Stromal cell of bone marrow (primary cell): ENCODE measurements around the gene EYA2.

Source experiments
- DNase-seq: peaks from one replicate; pipeline ENCODE4 v3.0.0-alpha.2; 2012; ENCODE audit warnings: low read depth

The EYA2 gene

GRCh38 chr20:47036091-47036870, 141.6 kb downstream of the EYA2 start:
- DNase-seq, result no peak

- DNase-seq, result no peak
These were observed 144.2 kb downstream of the EYA2 start for GRCh38 chr20:47038566-47039560.

GRCh38 chr20:47040506-47041125, 146.0 kb downstream of the EYA2 start:
- no peak for DNase-seq

- DNase-seq, result no peak
These were observed 146.8 kb downstream of the EYA2 start for GRCh38 chr20:47041396-47041899.

GRCh38 chr20:47042464-47042863, 147.8 kb downstream of the EYA2 start:
- DNase-seq, result no peak

GRCh38 chr20:47043086-47043485, 148.4 kb downstream of the EYA2 start:
- DNase-seq, result no peak

- DNase-seq, result no peak
These were observed 150.3 kb downstream of the EYA2 start for GRCh38 chr20:47044938-47045337.

GRCh38 chr20:47048054-47048453, 153.4 kb downstream of the EYA2 start:
- no peak for DNase-seq

- no peak for DNase-seq
These were observed 155.1 kb downstream of the EYA2 start for GRCh38 chr20:47049771-47050170.

GRCh38 chr20:47050996-47051395, 156.4 kb downstream of the EYA2 start:
- DNase-seq, result no peak

- no peak for DNase-seq
These were observed 157.4 kb downstream of the EYA2 start for GRCh38 chr20:47051936-47052526.

- DNase-seq, result no peak
These were observed 159.9 kb downstream of the EYA2 start for GRCh38 chr20:47054506-47054905.

- DNase-seq, result no peak
These were observed 160.3 kb downstream of the EYA2 start for GRCh38 chr20:47054945-47055344.

GRCh38 chr20:47055699-47056369, 161.2 kb downstream of the EYA2 start:
- DNase-seq, result no peak

- DNase-seq, result no peak
These were observed 163.0 kb downstream of the EYA2 start for GRCh38 chr20:47057661-47058060.

- no peak for DNase-seq
These were observed 163.6 kb downstream of the EYA2 start for GRCh38 chr20:47058236-47058635.

- DNase-seq, result no peak
These were observed 164.9 kb downstream of the EYA2 start for GRCh38 chr20:47059536-47059935.

- DNase-seq, result no peak
These were observed 166.9 kb downstream of the EYA2 start for GRCh38 chr20:47061549-47061948.

- DNase-seq, result no peak
These were observed 167.7 kb downstream of the EYA2 start for GRCh38 chr20:47062226-47062890.

GRCh38 chr20:47063407-47063806, 168.8 kb downstream of the EYA2 start:
- no peak for DNase-seq

- no peak for DNase-seq
These were observed 169.2 kb downstream of the EYA2 start for GRCh38 chr20:47063808-47064207.
